B cell (primary cell): ENCODE results near the gene ARHGAP19. TPM values are rescaled to one million over a fixed set of nuclear protein-coding genes. Genes with fewer than 3 reads are reported as not detected.

Experiments used
- ATAC-seq: fragments of 200-7000 bp; cut with Tn5 transposase; one replicate; pipeline ENCODE4 v1.10.0; 2021; ENCODE audit warnings: low read depth, mild to moderate bottlenecking, moderate number of reproducible peaks, moderate library complexity
- CTCF ChIA-PET: fragments of 350-600 bp; sonication (Branson Sonifier 250); formaldehyde crosslinking; loops from one replicate; lab custom pipeline; 2021; ENCODE audit warnings: antibody characterized with exemption, inconsistent platforms; lab: Charles Lee
- POLR2A ChIA-PET: fragments of 350-600 bp; sonication (Branson Sonifier 250); formaldehyde crosslinking; loops from one replicate; lab custom pipeline; 2021; ENCODE audit warnings: antibody characterized with exemption; lab: Charles Lee
- DNase-seq: peaks from one replicate; pipeline ENCODE4 v3.0.0; 2013
- H2AFZ ChIP-seq: 2 replicates; pipeline ENCODE4 v1.6.1; 2012; ENCODE audit warnings: mild to moderate bottlenecking, low read depth, low read length; ENCODE audit not compliant: insufficient read depth, poor library complexity, severe bottlenecking
- H3K27ac ChIP-seq, 2 donors: 1 replicate in 1 of 2; 2 replicates in 1 of 2; pipeline ENCODE4 v1.5.1; 2012 to 2013; ENCODE audit warnings: low read length in 2 of 2, mild to moderate bottlenecking in 2 of 2, moderate library complexity in 1 of 2
- H3K27me3 ChIP-seq, 4 experiments: fragments of 200-600 bp in 1 of 4; sonication (generic) in 1 of 4; replicated peaks in 1 of 4; 1 replicate in 2 of 4; 2 replicates in 2 of 4; pipeline versions ENCODE4 v1.6.1 to v1.7.0; 2013 to 2016; ENCODE audit warnings: low read length in 3 of 4, mild to moderate bottlenecking in 2 of 4, mixed read lengths in 1 of 4, moderate library complexity in 1 of 4; ENCODE audit not compliant: insufficient read depth in 4 of 4, control insufficient read depth in 3 of 4; ENCODE audit errors: control extremely low read depth in 1 of 4
- H3K36me3 ChIP-seq, 2 experiments: replicated peaks in 1 of 2; 1 replicate in 1 of 2; 2 replicates in 1 of 2; pipeline versions ENCODE4 v1.6.1 to v1.7.1; 2013; ENCODE audit warnings: low read length in 1 of 2; ENCODE audit not compliant: insufficient read depth in 2 of 2, control insufficient read depth in 1 of 2; ENCODE audit errors: control extremely low read depth in 1 of 2, extremely low read depth in 1 of 2
- H3K4me1 ChIP-seq, 2 donors: fragments of 200-600 bp in 1 of 2; sonication (generic) in 1 of 2; 1 replicate in 1 of 2; 2 replicates in 1 of 2; pipeline versions ENCODE4 v1.5.1 to v1.6.1; 2013 to 2017; ENCODE audit warnings: low read length in 2 of 2; ENCODE audit not compliant: control insufficient read depth in 2 of 2, insufficient read depth in 2 of 2
- H3K4me2 ChIP-seq: replicated peaks from 2 replicates; pipeline ENCODE3; 2012; ENCODE audit warnings: mild to moderate bottlenecking, low read depth, low read length; ENCODE audit not compliant: poor library complexity, severe bottlenecking
- H3K4me3 ChIP-seq, 5 experiments: fragments of 200-600 bp in 1 of 5; sonication (generic) in 1 of 5; 1 replicate in 3 of 5; 2 replicates in 2 of 5; pipeline versions ENCODE4 v1.5.1 to v1.7.0; 2011 to 2016; ENCODE audit warnings: low read length in 4 of 5, mild to moderate bottlenecking in 4 of 5, low read depth in 2 of 5, control low read depth in 1 of 5, moderate library complexity in 1 of 5; ENCODE audit not compliant: insufficient read depth in 1 of 5; ENCODE audit errors: control extremely low read depth in 1 of 5, extremely low read depth in 1 of 5
- H3K79me2 ChIP-seq: fragments of 200-600 bp; sonication (generic); one replicate; pipeline ENCODE4 v1.6.0; 2016; ENCODE audit warnings: low read length; ENCODE audit not compliant: control insufficient read depth, insufficient read depth
- H3K9ac ChIP-seq: fragments of 200-600 bp; sonication (generic); 2 replicates; pipeline ENCODE4 v1.6.1; 2017; ENCODE audit warnings: mild to moderate bottlenecking, low read length, moderate library complexity
- H3K9me3 ChIP-seq, 3 donors: one replicate each; pipeline versions ENCODE4 v1.6.1 to v1.7.1; 2013; ENCODE audit warnings: low read length in 2 of 3; ENCODE audit not compliant: control insufficient read depth in 2 of 3, insufficient read depth in 1 of 3; ENCODE audit errors: control extremely low read depth in 1 of 3
- H4K20me1 ChIP-seq: 2 replicates; pipeline ENCODE4 v1.6.0; 2012; ENCODE audit warnings: mild to moderate bottlenecking, low read length; ENCODE audit not compliant: insufficient read depth, control insufficient read depth, poor library complexity, severe bottlenecking
- H3K27ac Mint-ChIP-seq: one replicate; pipeline ENCODE4 v1.8.0; 2021; ENCODE audit warnings: mixed read lengths
- H3K27me3 Mint-ChIP-seq: one replicate; pipeline ENCODE4 v1.8.0; 2021; ENCODE audit warnings: mixed read lengths
- H3K4me1 Mint-ChIP-seq: one replicate; pipeline ENCODE4 v1.8.0; 2021; ENCODE audit warnings: mixed read lengths
- H3K4me3 Mint-ChIP-seq: one replicate; pipeline ENCODE4 v1.8.0; 2021; ENCODE audit warnings: mixed read lengths
- H3K9me3 Mint-ChIP-seq: one replicate; pipeline ENCODE4 v1.8.0; 2022; ENCODE audit warnings: mixed read lengths; ENCODE audit not compliant: insufficient read depth
- EZH2 ChIP-seq: IDR thresholded peaks from 2 replicates; pipeline ENCODE4 v1.6.1; 2012; ENCODE audit warnings: borderline replicate concordance, low read depth, mild to moderate bottlenecking, moderate library complexity, low read length; ENCODE audit not compliant: insufficient read depth, poor library complexity, severe bottlenecking
- WGBS: methylation state at CpG from one replicate; pipeline ENCODE4 v1.1.5; 2013; ENCODE audit warnings: missing lambda C conversion rate; ENCODE audit not compliant: insufficient coverage; 5-methylcytosine and 5-hydroxymethylcytosine counted together
- intact Hi-C: fragments of 100-400 bp; cut with micrococcal nuclease; formaldehyde crosslinking; loops from one replicate; pipeline ENCODE4 v1.10.0; 2022
- polyA plus RNA-seq: library from polyadenylated mRNA; depleted of rRNA; stranded (reverse); fragments of >200 nt; gene quantifications from 2 replicates; pipeline ENCODE4 v1.2.3, GENCODE V29; 2012
- total RNA-seq, 2 donors: library from RNA; stranded (reverse); fragments of 120-200 nt in 1 of 2; gene quantifications; 1 replicate in 1 of 2; 2 replicates in 1 of 2; pipeline versions ENCODE4 v1.2.3 to v1.2.4, GENCODE V29; 2013 to 2022
- TF ChIP-seq, protein P1 (sequence below): fragments of 200-600 bp; IDR thresholded peaks from one replicate; pipeline ENCODE4 v1.8.0; 2022; ENCODE audit warnings: antibody characterized with exemption, mild to moderate bottlenecking

Gene ARHGAP19
- total and polyA plus RNA-seq, 2 donors (not counting 1 experiment from before 2014, with no cell fraction given), result 6.4 to 22.5 TPM

DNA sequence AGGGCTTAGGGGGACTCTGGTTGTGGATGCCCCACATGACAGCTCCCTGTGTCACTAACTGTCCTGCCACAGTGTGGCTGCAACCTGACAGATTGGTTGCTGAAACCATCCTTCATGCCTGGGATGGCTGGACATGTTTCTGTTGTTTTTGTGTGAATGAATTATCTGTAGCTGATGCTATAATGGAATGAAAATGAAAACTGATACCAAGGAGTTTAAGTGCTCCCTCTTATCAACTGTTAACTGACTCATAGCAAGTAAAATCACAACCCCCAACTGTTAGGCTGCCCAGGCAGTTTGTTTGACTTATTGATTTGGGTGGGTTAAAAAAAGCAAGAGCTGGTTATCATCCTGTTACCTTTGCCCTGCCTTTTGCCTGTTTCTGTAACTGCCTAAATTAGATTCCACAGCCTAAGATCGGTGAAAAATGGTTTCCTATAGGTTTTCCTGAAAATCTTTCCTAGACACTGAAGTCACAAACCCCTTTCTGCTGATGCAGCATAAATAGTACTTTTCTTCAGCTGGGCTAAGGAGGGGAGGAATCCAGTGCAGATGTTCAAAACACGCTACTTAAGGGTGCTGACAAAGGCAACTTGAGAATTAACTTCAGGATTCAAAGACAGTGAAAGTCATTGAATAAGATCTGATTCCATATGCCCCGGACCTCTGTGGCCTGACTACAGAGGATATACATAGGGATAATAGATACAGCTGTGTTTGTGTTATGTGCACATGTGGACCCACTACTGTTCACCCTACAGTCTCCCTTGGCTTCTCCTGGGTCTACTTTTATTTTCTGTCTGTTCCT is 36.4 kb upstream of the ARHGAP19 start:
- no peak overlapping the region for H3K27ac ChIP-seq
- H3K4me1 ChIP-seq, result peaks cover 24 to 28% of the 10 kb centered on the region in 2 donors
- H2AFZ ChIP-seq, result no peak overlapping the region
- no peak overlapping the region for H3K9ac ChIP-seq
- 92% methylated on average over 2 of the region's 3 CpGs for WGBS
- H4K20me1 ChIP-seq, result peaks cover 55% of the 10 kb centered on the region
- no peak overlapping the region for H3K4me3 ChIP-seq
- Mint-ChIP-seq H3K27me3 (no peaks in the 10 kb centered on the region), H3K4me1 (peaks cover 35% of the 10 kb centered on the region), H3K27ac (no peak overlapping the region), H3K4me3 (no peak overlapping the region), H3K9me3 (no peaks in the 10 kb centered on the region)
- CTCF ChIA-PET, result interaction anchor here (0.6 to 1.6 kb wide), 3 partner anchors 9 to 50 kb away, joined by 3 to 5 read pairs (median 3); partner anchors contain the start of gene FRAT1
- H3K9me3 ChIP-seq, result no peaks in the 10 kb centered on the region
- H3K27me3 ChIP-seq, result no peaks in the 10 kb centered on the region
- DNase-seq (no peak), ATAC-seq (no peak)
- no peak overlapping the region for H3K4me2 ChIP-seq
- peaks cover 66% of the 10 kb centered on the region for H3K79me2 ChIP-seq
- TF ChIP-seq EZH2, result no peak
- H3K36me3 ChIP-seq, result peaks cover 8 to 23% of the 10 kb centered on the region in 2 experiments
- intact Hi-C loops, result no loop called here
- POLR2A ChIA-PET, result interaction anchor here (0.7 kb wide), 1 partner anchor 18 kb away, joined by 3 read pairs; no protein-coding TSS in a partner anchor

- Mint-ChIP-seq H3K27me3 (no peaks in the 10 kb centered on the region), H3K27ac (peak overlapping the region; percentile 17), H3K9me3 (no peaks in the 10 kb centered on the region), H3K4me1 (peaks cover 26% of the 10 kb centered on the region), H3K4me3 (no peak overlapping the region)
- intact Hi-C loops, result no loop called here
- Histone ChIP-seq H3K9me3 (no peaks in the 10 kb centered on the region), H3K79me2 (peaks cover 61% of the 10 kb centered on the region), H3K27me3 (no peaks in the 10 kb centered on the region), H3K9ac (no peak overlapping the region), H3K4me3 (no peak overlapping the region), H2AFZ (no peak overlapping the region), H3K27ac (peak overlapping the region in 1 of 2 donors; percentile 15), H3K36me3 (peaks cover 8 to 20% of the 10 kb centered on the region in 2 experiments), H4K20me1 (peaks cover 49% of the 10 kb centered on the region), H3K4me2 (no peak overlapping the region), H3K4me1 (peaks cover 14 to 18% of the 10 kb centered on the region in 2 donors)
- ATAC-seq, result no peak
- WGBS, result 94% methylated on average over 6 of the region's 7 CpGs
- CTCF ChIA-PET, result interaction anchor here (0.5 to 1.6 kb wide), 2 partner anchors 8 to 302 kb away, joined by 4 to 5 read pairs; no protein-coding TSS in a partner anchor
- POLR2A ChIA-PET, result interaction anchor here (0.6 kb wide), 2 partner anchors 15 to 97 kb away, joined by 3 to 5 read pairs; no protein-coding TSS in a partner anchor
- TF ChIP-seq, protein P1, sequence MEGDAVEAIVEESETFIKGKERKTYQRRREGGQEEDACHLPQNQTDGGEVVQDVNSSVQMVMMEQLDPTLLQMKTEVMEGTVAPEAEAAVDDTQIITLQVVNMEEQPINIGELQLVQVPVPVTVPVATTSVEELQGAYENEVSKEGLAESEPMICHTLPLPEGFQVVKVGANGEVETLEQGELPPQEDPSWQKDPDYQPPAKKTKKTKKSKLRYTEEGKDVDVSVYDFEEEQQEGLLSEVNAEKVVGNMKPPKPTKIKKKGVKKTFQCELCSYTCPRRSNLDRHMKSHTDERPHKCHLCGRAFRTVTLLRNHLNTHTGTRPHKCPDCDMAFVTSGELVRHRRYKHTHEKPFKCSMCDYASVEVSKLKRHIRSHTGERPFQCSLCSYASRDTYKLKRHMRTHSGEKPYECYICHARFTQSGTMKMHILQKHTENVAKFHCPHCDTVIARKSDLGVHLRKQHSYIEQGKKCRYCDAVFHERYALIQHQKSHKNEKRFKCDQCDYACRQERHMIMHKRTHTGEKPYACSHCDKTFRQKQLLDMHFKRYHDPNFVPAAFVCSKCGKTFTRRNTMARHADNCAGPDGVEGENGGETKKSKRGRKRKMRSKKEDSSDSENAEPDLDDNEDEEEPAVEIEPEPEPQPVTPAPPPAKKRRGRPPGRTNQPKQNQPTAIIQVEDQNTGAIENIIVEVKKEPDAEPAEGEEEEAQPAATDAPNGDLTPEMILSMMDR, result no peak
- TF ChIP-seq EZH2, result no peak
- no peak for DNase-seq
Observed at GRCh38 chr10:97327348-97328294, 35.2 kb upstream of the ARHGAP19 start.
